ENCODE data around the gene PXDN.
A peak's percentile ranks its signal among the peaks of the same experiment; 100 is the strongest.

Gene PXDN

GRCh38 chr2:1673160-1673944 is 71.0 kb downstream of the PXDN start:
- DNase-seq, result no peak
- peaks cover 59% of the 10 kb centered on the region for H3K36me3 Mint-ChIP-seq (ENCODE audit: low read depth)
- TF ChIP-seq, protein P1, sequence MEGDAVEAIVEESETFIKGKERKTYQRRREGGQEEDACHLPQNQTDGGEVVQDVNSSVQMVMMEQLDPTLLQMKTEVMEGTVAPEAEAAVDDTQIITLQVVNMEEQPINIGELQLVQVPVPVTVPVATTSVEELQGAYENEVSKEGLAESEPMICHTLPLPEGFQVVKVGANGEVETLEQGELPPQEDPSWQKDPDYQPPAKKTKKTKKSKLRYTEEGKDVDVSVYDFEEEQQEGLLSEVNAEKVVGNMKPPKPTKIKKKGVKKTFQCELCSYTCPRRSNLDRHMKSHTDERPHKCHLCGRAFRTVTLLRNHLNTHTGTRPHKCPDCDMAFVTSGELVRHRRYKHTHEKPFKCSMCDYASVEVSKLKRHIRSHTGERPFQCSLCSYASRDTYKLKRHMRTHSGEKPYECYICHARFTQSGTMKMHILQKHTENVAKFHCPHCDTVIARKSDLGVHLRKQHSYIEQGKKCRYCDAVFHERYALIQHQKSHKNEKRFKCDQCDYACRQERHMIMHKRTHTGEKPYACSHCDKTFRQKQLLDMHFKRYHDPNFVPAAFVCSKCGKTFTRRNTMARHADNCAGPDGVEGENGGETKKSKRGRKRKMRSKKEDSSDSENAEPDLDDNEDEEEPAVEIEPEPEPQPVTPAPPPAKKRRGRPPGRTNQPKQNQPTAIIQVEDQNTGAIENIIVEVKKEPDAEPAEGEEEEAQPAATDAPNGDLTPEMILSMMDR (IDR thresholded peaks at IDR 0.05), result no peak
- H3K27ac Mint-ChIP-seq, result no peak overlapping the region
- no peak overlapping the region for H3K4me3 Mint-ChIP-seq
- H3K4me1 Mint-ChIP-seq, result no peaks in the 10 kb centered on the region
- no peaks in the 10 kb centered on the region for H3K27me3 Mint-ChIP-seq (ENCODE audit: low read depth, poor library complexity)
- H3K9me3 Mint-ChIP-seq, result no peaks in the 10 kb centered on the region

GRCh38 chr2:1672738-1673137 is 71.6 kb downstream of the PXDN start:
- no peak for DNase-seq
- no peaks in the 10 kb centered on the region for H3K4me1 Mint-ChIP-seq
- TF ChIP-seq, protein P1 (IDR thresholded peaks at IDR 0.05), result no peak
- no peaks in the 10 kb centered on the region for H3K9me3 Mint-ChIP-seq
- no peaks in the 10 kb centered on the region for H3K27me3 Mint-ChIP-seq (ENCODE audit: low read depth, poor library complexity)
- no peak overlapping the region for H3K4me3 Mint-ChIP-seq
- peaks cover 60% of the 10 kb centered on the region for H3K36me3 Mint-ChIP-seq (ENCODE audit: low read depth)
- no peak overlapping the region for H3K27ac Mint-ChIP-seq

GRCh38 chr2:1671916-1672315 is 72.4 kb downstream of the PXDN start:
- no peaks in the 10 kb centered on the region for H3K4me1 Mint-ChIP-seq
- peaks cover 68% of the 10 kb centered on the region for H3K36me3 Mint-ChIP-seq (ENCODE audit: low read depth)
- DNase-seq, result no peak
- H3K27me3 Mint-ChIP-seq (ENCODE audit: low read depth, poor library complexity), result no peaks in the 10 kb centered on the region
- TF ChIP-seq, protein P1 (IDR thresholded peaks at IDR 0.05), result no peak
- no peak overlapping the region for H3K4me3 Mint-ChIP-seq
- H3K27ac Mint-ChIP-seq, result no peak overlapping the region
- H3K9me3 Mint-ChIP-seq, result no peaks in the 10 kb centered on the region

DNA sequence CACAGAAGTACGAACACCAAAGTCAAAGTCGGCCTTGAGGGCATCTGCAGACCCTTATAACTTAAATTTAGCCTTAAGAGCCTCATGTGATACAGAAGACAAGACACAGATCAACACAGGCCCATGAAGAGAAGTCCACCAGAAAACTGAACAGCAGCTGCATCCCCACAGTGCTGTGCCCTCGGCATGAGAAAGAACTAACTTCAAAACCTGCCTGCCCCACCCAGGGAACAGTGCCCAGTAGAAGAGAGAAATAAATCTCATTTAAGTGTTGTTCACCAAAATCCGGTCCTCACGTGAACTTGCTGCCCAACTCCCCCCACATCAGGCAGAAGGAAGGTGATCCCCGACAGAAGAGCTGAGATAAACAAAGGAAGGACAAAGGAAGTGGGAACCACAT is 73.7 kb downstream of the PXDN start:
- peak overlapping the region; percentile 82 for H3K27ac Mint-ChIP-seq
- H3K4me1 Mint-ChIP-seq, result no peaks in the 10 kb centered on the region
- no peaks in the 10 kb centered on the region for H3K27me3 Mint-ChIP-seq (ENCODE audit: low read depth, poor library complexity)
- H3K4me3 Mint-ChIP-seq, result no peak overlapping the region
- peaks cover 78% of the 10 kb centered on the region for H3K36me3 Mint-ChIP-seq (ENCODE audit: low read depth)
- no peaks in the 10 kb centered on the region for H3K9me3 Mint-ChIP-seq
- DNase-seq, result no peak
- TF ChIP-seq, protein P1 (IDR thresholded peaks at IDR 0.05), result no peak

DNA sequence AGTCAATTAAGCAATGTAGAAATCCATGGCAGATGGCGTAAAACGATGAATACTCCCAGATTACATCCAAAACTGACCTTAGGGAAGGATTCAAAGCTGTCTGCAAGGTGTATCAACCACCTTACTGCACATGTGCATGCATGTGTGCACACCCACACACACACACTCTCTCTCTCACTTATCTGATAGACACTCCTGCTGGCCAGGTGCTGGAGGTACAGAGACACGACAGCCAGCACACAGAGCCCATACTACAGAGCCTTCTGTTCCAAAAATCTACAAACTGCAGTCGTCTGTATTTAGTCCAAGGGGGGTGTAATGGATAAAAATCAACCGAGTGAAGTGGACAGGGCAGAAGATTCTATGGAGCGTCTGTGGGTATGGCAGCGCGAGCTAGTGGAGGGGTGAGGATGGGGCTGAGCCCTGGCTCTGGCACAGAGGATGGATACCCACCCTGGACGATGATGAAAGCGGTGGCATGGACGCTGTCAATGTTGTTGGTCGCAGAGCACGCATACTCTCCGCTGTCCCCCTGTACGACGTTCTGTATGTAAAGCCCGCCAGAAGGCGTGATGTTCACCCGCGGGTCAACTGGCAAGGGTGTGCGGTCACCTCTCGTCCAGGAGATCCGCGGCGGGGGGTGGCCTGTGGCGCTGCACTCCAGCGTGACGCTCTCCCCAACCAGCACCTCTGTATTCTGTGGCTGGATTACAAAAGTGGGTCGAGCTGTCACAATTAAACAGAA is 78.4 kb downstream of the PXDN start:
- no peak for DNase-seq
- Mint-ChIP-seq H3K4me3 (no peak overlapping the region), H3K27ac (peak overlapping the region; percentile 50), H3K27me3 (ENCODE audit: low read depth, poor library complexity) (no peaks in the 10 kb centered on the region), H3K4me1 (no peaks in the 10 kb centered on the region), H3K36me3 (ENCODE audit: low read depth) (peaks cover 82% of the 10 kb centered on the region), H3K9me3 (no peaks in the 10 kb centered on the region)
- TF ChIP-seq, protein P1 (IDR thresholded peaks at IDR 0.05), result no peak
